ENCODE data around the gene HPSE2.

The HPSE2 gene

GRCh38 chr10:99234041-99234790 is 1.4 kb downstream of the HPSE2 start:
- peak overlapping the region; percentile 2; the same call in 1 of the 2 replicates for H3K4me3 ChIP-seq (ENCODE audit: low read length)

GRCh38 chr10:99233689-99234037 is 2.0 kb downstream of the HPSE2 start:
- Histone ChIP-seq H3K27ac (ENCODE audit: low read length) (no peak overlapping the region), H3K9me3 (ENCODE audit: control insufficient read depth, insufficient read depth, low read length) (no peaks in the 10 kb centered on the region), H3K4me3 (ENCODE audit: low read length) (peak overlapping the region; percentile 1; the same call in 1 of the 2 replicates), H3K27me3 (ENCODE audit: control insufficient read depth, insufficient read depth, low read length) (peaks cover 58% of the 10 kb centered on the region), H3K36me3 (ENCODE audit: control insufficient read depth, insufficient read depth, low read length) (no peaks in the 10 kb centered on the region; the same call in 1 of the 2 replicates), H3K4me1 (ENCODE audit: control insufficient read depth, insufficient read depth, low read length) (no peaks in the 10 kb centered on the region)
- no peak for DNase-seq (ENCODE audit: low read depth, low spot score)
- no CpG with 5 or more reads among the region's 18 CpGs for WGBS (ENCODE audit: insufficient coverage, insufficient read length)

More at GRCh38 chr10:99234041-99234790, 1.4 kb downstream of the HPSE2 start:
- DNase-seq (ENCODE audit: low read depth, low spot score) = no peak
- H3K27ac ChIP-seq (ENCODE audit: low read length) = no peak overlapping the region
- no peaks in the 10 kb centered on the region for H3K9me3 ChIP-seq (ENCODE audit: control insufficient read depth, insufficient read depth, low read length)
- no CpG with 5 or more reads among the region's 49 CpGs for WGBS (ENCODE audit: insufficient coverage, insufficient read length)
- H3K4me1 ChIP-seq (ENCODE audit: control insufficient read depth, insufficient read depth, low read length) = no peaks in the 10 kb centered on the region
- H3K36me3 ChIP-seq (ENCODE audit: control insufficient read depth, insufficient read depth, low read length) = no peaks in the 10 kb centered on the region; the same call in 1 of the 2 replicates
- H3K27me3 ChIP-seq (ENCODE audit: control insufficient read depth, insufficient read depth, low read length) = peaks cover 58% of the 10 kb centered on the region

- no peaks in the 10 kb centered on the region for H3K9me3 ChIP-seq (ENCODE audit: control insufficient read depth, insufficient read depth, low read length)
- no CpG with 5 or more reads among the region's 18 CpGs for WGBS (ENCODE audit: insufficient coverage, insufficient read length)
- peak overlapping the region; percentile 42; the same call in 1 of the 2 replicates for H3K4me3 ChIP-seq (ENCODE audit: low read length)
- peaks cover 58% of the 10 kb centered on the region for H3K27me3 ChIP-seq (ENCODE audit: control insufficient read depth, insufficient read depth, low read length)
- H3K36me3 ChIP-seq (ENCODE audit: control insufficient read depth, insufficient read depth, low read length) = no peaks in the 10 kb centered on the region; the same call in 1 of the 2 replicates
- no peak overlapping the region for H3K27ac ChIP-seq (ENCODE audit: low read length)
- no peaks in the 10 kb centered on the region for H3K4me1 ChIP-seq (ENCODE audit: control insufficient read depth, insufficient read depth, low read length)
- DNase-seq (ENCODE audit: low read depth, low spot score) = no peak
Measured at GRCh38 chr10:99233000-99233688, 2.5 kb downstream of the HPSE2 start.

GRCh38 chr10:99232360-99232999 is 3.2 kb downstream of the HPSE2 start:
- no peaks in the 10 kb centered on the region; the same call in 1 of the 2 replicates for H3K36me3 ChIP-seq (ENCODE audit: control insufficient read depth, insufficient read depth, low read length)
- WGBS (ENCODE audit: insufficient coverage, insufficient read length) = no CpG with 5 or more reads among the region's 49 CpGs
- peak overlapping the region; percentile 42; the same call in 1 of the 2 replicates for H3K4me3 ChIP-seq (ENCODE audit: low read length)
- no peak overlapping the region for H3K27ac ChIP-seq (ENCODE audit: low read length)
- no peak for DNase-seq (ENCODE audit: low read depth, low spot score)
- H3K4me1 ChIP-seq (ENCODE audit: control insufficient read depth, insufficient read depth, low read length) = no peaks in the 10 kb centered on the region
- no peaks in the 10 kb centered on the region for H3K9me3 ChIP-seq (ENCODE audit: control insufficient read depth, insufficient read depth, low read length)
- peaks cover 56% of the 10 kb centered on the region for H3K27me3 ChIP-seq (ENCODE audit: control insufficient read depth, insufficient read depth, low read length)

GRCh38 chr10:99224766-99225165 is 10.9 kb downstream of the HPSE2 start:
- Histone ChIP-seq H3K9me3 (ENCODE audit: control insufficient read depth, insufficient read depth, low read length) (no peaks in the 10 kb centered on the region), H3K4me3 (ENCODE audit: low read length) (no peak overlapping the region), H3K27ac (ENCODE audit: low read length) (no peak overlapping the region), H3K36me3 (ENCODE audit: control insufficient read depth, insufficient read depth, low read length) (no peaks in the 10 kb centered on the region), H3K27me3 (ENCODE audit: control insufficient read depth, insufficient read depth, low read length) (no peaks in the 10 kb centered on the region), H3K4me1 (ENCODE audit: control insufficient read depth, insufficient read depth, low read length) (no peaks in the 10 kb centered on the region)
- no peak for DNase-seq (ENCODE audit: low read depth, low spot score)
- no CpG with 5 or more reads among the region's 3 CpGs for WGBS (ENCODE audit: insufficient coverage, insufficient read length)

GRCh38 chr10:99207340-99207739 is 28.3 kb downstream of the HPSE2 start:
- WGBS (ENCODE audit: insufficient coverage, insufficient read length) = 100% methylated on average over 1 of the region's 3 CpGs
- Histone ChIP-seq H3K27me3 (ENCODE audit: control insufficient read depth, insufficient read depth, low read length) (no peaks in the 10 kb centered on the region), H3K9me3 (ENCODE audit: control insufficient read depth, insufficient read depth, low read length) (no peaks in the 10 kb centered on the region), H3K4me1 (ENCODE audit: control insufficient read depth, insufficient read depth, low read length) (no peaks in the 10 kb centered on the region), H3K36me3 (ENCODE audit: control insufficient read depth, insufficient read depth, low read length) (no peaks in the 10 kb centered on the region), H3K4me3 (ENCODE audit: low read length) (no peak overlapping the region), H3K27ac (ENCODE audit: low read length) (no peak overlapping the region)
- no peak for DNase-seq (ENCODE audit: low read depth, low spot score)

- Histone ChIP-seq H3K27ac (ENCODE audit: low read length) (no peak overlapping the region), H3K4me1 (ENCODE audit: control insufficient read depth, insufficient read depth, low read length) (no peaks in the 10 kb centered on the region), H3K4me3 (ENCODE audit: low read length) (no peak overlapping the region), H3K27me3 (ENCODE audit: control insufficient read depth, insufficient read depth, low read length) (no peaks in the 10 kb centered on the region), H3K9me3 (ENCODE audit: control insufficient read depth, insufficient read depth, low read length) (no peaks in the 10 kb centered on the region), H3K36me3 (ENCODE audit: control insufficient read depth, insufficient read depth, low read length) (no peaks in the 10 kb centered on the region)
- no CpG with 5 or more reads among the region's 3 CpGs for WGBS (ENCODE audit: insufficient coverage, insufficient read length)
- DNase-seq (ENCODE audit: low read depth, low spot score) = no peak
Measured at GRCh38 chr10:99203310-99203709, 32.3 kb downstream of the HPSE2 start.

DNA sequence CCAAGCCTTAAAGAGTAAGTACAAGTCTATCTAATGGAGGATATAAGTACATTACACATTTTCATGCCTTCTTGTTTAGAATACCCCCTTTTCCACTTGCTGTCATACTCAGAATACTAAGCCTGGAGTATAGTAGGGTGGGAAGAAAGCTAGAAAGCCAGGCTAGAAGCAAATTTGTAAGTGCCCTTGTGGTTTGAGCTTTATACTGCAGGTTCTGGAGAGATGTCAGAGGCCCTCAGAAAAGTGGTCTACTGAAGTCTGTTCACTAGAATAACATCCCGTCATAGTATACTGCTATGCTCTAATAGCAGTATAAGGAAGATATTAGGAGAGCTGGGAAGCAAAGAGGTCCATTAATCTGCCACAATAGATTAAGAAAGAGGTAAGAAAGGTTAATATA is 62.7 kb downstream of the HPSE2 start:
- no peak for DNase-seq (ENCODE audit: low read depth, low spot score)
- no peaks in the 10 kb centered on the region for H3K36me3 ChIP-seq (ENCODE audit: control insufficient read depth, insufficient read depth, low read length)
- no peak overlapping the region for H3K27ac ChIP-seq (ENCODE audit: low read length)
- H3K4me3 ChIP-seq (ENCODE audit: low read length) = no peak overlapping the region
- H3K4me1 ChIP-seq (ENCODE audit: control insufficient read depth, insufficient read depth, low read length) = no peaks in the 10 kb centered on the region
- no CpG with 5 or more reads among the region's 1 CpG for WGBS (ENCODE audit: insufficient coverage, insufficient read length)
- no peaks in the 10 kb centered on the region for H3K9me3 ChIP-seq (ENCODE audit: control insufficient read depth, insufficient read depth, low read length)
- no peaks in the 10 kb centered on the region for H3K27me3 ChIP-seq (ENCODE audit: control insufficient read depth, insufficient read depth, low read length)

GRCh38 chr10:99172128-99172738 is 63.4 kb downstream of the HPSE2 start:
- Histone ChIP-seq H3K4me3 (ENCODE audit: low read length) (no peak overlapping the region), H3K36me3 (ENCODE audit: control insufficient read depth, insufficient read depth, low read length) (no peaks in the 10 kb centered on the region), H3K27me3 (ENCODE audit: control insufficient read depth, insufficient read depth, low read length) (no peaks in the 10 kb centered on the region), H3K27ac (ENCODE audit: low read length) (no peak overlapping the region), H3K4me1 (ENCODE audit: control insufficient read depth, insufficient read depth, low read length) (no peaks in the 10 kb centered on the region), H3K9me3 (ENCODE audit: control insufficient read depth, insufficient read depth, low read length) (no peaks in the 10 kb centered on the region)
- peak; percentile 29 for DNase-seq (ENCODE audit: low read depth, low spot score)
- WGBS (ENCODE audit: insufficient coverage, insufficient read length) = no CpG with 5 or more reads among the region's 5 CpGs

GRCh38 chr10:99170116-99170675 is 65.5 kb downstream of the HPSE2 start:
- no peaks in the 10 kb centered on the region for H3K9me3 ChIP-seq (ENCODE audit: control insufficient read depth, insufficient read depth, low read length)
- no peak overlapping the region for H3K27ac ChIP-seq (ENCODE audit: low read length)
- no peak for DNase-seq (ENCODE audit: low read depth, low spot score)
- no CpG with 5 or more reads among the region's 2 CpGs for WGBS (ENCODE audit: insufficient coverage, insufficient read length)
- no peak overlapping the region for H3K4me3 ChIP-seq (ENCODE audit: low read length)
- H3K36me3 ChIP-seq (ENCODE audit: control insufficient read depth, insufficient read depth, low read length) = no peaks in the 10 kb centered on the region
- H3K27me3 ChIP-seq (ENCODE audit: control insufficient read depth, insufficient read depth, low read length) = no peaks in the 10 kb centered on the region
- H3K4me1 ChIP-seq (ENCODE audit: control insufficient read depth, insufficient read depth, low read length) = no peaks in the 10 kb centered on the region
